Measurements from ENCODE around the gene ACADVL.
A peak's percentile ranks its signal among the peaks of the same experiment; 100 is the strongest.

Gene ACADVL

GRCh38 chr17:7229504-7229903, 9.8 kb downstream of the ACADVL start:
- no peak for TF ChIP-seq CTCF (IDR thresholded peaks at IDR 0.05; ENCODE audit: insufficient read depth, low read depth, low read length, missing control alignments)
- no peak for DNase-seq (ENCODE audit: low read depth)
- H3K4me3 ChIP-seq (ENCODE audit: low read length), result no peak overlapping the region

- TF ChIP-seq CTCF (IDR thresholded peaks at IDR 0.05; ENCODE audit: insufficient read depth, low read depth, low read length, missing control alignments), result no peak
- no peak for DNase-seq (ENCODE audit: low read depth)
- H3K4me3 ChIP-seq (ENCODE audit: low read length), result peak overlapping the region; percentile 14
Observed at GRCh38 chr17:7232114-7232513, 12.4 kb downstream of the ACADVL start.

GRCh38 chr17:7233701-7234082, 14.0 kb downstream of the ACADVL start:
- H3K4me3 ChIP-seq (ENCODE audit: low read length), result peak overlapping the region; percentile 76
- no peak for TF ChIP-seq CTCF (IDR thresholded peaks at IDR 0.05; ENCODE audit: insufficient read depth, low read depth, low read length, missing control alignments)
- DNase-seq (ENCODE audit: low read depth), result no peak

- TF ChIP-seq CTCF (IDR thresholded peaks at IDR 0.05; ENCODE audit: insufficient read depth, low read depth, low read length, missing control alignments), result no peak
- H3K4me3 ChIP-seq (ENCODE audit: low read length), result peak within 1 kb of the TSS; percentile 76
- DNase-seq (ENCODE audit: low read depth), result peak; percentile 96
Observed at GRCh38 chr17:7234083-7234951, 14.6 kb downstream of the ACADVL start, which contains the start of gene DVL2. Gene DVL2 (minus strand): TSS chr17:7234517. CDS start chr17:7234262, 255 bp downstream.

- H3K4me3 ChIP-seq (ENCODE audit: low read length), result no peak overlapping the region
- peak; percentile 66 for DNase-seq (ENCODE audit: low read depth)
Observed at GRCh38 chr17:7235693-7236665, 16.2 kb downstream of the ACADVL start.

GRCh38 chr17:7236808-7237207, 17.1 kb downstream of the ACADVL start:
- no peak for TF ChIP-seq CTCF (IDR thresholded peaks at IDR 0.05; ENCODE audit: insufficient read depth, low read depth, low read length, missing control alignments)
- no peak for DNase-seq (ENCODE audit: low read depth)
- no peak overlapping the region for H3K4me3 ChIP-seq (ENCODE audit: low read length)

More at GRCh38 chr17:7235693-7236665, 16.2 kb downstream of the ACADVL start:
- TF ChIP-seq CTCF (IDR thresholded peaks at IDR 0.05; ENCODE audit: insufficient read depth, low read depth, low read length, missing control alignments), result no peak

Measured in epithelial cell of esophagus (primary cell).